ENCODE results near the gene MKRN1.

DNA sequence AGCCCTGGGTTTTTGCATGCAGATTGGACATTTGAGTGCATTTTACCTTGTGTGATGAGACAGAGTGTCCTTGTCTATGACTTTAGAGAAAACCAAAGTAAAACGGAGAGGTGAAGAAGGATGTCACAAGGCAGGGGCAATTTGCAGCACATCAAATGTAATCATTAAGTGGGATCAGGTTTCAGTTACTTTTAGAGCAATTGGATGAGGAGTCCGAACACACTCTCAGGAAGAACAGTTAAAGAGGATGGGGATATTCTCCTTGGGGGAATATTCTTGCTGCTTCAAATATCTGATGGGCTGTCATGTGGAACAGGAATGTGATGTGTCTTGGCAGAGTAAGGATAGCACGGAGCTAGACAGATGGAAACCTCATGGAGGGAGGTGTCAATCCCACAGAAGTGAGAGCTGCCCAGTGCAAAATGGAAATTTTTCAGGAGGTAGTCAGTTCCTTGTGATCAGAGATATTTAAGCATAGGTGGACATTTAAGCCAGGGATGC lies 74.7 kb downstream of the MKRN1 start:
- TF ChIP-seq, protein P1, sequence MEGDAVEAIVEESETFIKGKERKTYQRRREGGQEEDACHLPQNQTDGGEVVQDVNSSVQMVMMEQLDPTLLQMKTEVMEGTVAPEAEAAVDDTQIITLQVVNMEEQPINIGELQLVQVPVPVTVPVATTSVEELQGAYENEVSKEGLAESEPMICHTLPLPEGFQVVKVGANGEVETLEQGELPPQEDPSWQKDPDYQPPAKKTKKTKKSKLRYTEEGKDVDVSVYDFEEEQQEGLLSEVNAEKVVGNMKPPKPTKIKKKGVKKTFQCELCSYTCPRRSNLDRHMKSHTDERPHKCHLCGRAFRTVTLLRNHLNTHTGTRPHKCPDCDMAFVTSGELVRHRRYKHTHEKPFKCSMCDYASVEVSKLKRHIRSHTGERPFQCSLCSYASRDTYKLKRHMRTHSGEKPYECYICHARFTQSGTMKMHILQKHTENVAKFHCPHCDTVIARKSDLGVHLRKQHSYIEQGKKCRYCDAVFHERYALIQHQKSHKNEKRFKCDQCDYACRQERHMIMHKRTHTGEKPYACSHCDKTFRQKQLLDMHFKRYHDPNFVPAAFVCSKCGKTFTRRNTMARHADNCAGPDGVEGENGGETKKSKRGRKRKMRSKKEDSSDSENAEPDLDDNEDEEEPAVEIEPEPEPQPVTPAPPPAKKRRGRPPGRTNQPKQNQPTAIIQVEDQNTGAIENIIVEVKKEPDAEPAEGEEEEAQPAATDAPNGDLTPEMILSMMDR (IDR thresholded peaks at IDR 0.05), result no peak
- TF ChIP-seq ZFX (IDR thresholded peaks at IDR 0.05; ENCODE audit: borderline replicate concordance), result no peak

All from 22Rv1 (cell line).